Stimulated activated CD8-positive, alpha-beta memory T cell treated with anti-CD3 and anti-CD28 coated beads, Interleukin-12 subunit alpha, Interleukin-12 subunit beta, amount 100 ng/mL, for 24 hours (primary cell): Measurements from ENCODE around the gene VMP1.
"Not testable (repeated sequence)": the region's sequence is repeated elsewhere in the genome, so short reads cannot be mapped to it uniquely, and the experiment has no call there.

Experiments used
- DNase-seq: peaks from one replicate; pipeline ENCODE4 v3.0.0-alpha.2; 2020; ENCODE audit errors: extremely low read depth

The VMP1 gene

GRCh38 chr17:59753522-59754467 is 46.3 kb downstream of the VMP1 start:
- DNase-seq: no peak

GRCh38 chr17:59754552-59754951 is 47.1 kb downstream of the VMP1 start:
- DNase-seq: no peak

- DNase-seq: not testable (repeated sequence)
Measured at GRCh38 chr17:59755069-59755468, 47.6 kb downstream of the VMP1 start.

- DNase-seq: no peak
Measured at GRCh38 chr17:59756236-59756818, 48.9 kb downstream of the VMP1 start.

GRCh38 chr17:59757043-59757442 is 49.6 kb downstream of the VMP1 start:
- DNase-seq: no peak

- DNase-seq: no peak
Measured at GRCh38 chr17:59757470-59757869, 50.0 kb downstream of the VMP1 start.

- DNase-seq: no peak
Measured at GRCh38 chr17:59757881-59758385, 50.5 kb downstream of the VMP1 start.

GRCh38 chr17:59758998-59759651 is 51.7 kb downstream of the VMP1 start:
- DNase-seq: not testable (repeated sequence)

- no peak for DNase-seq
Measured at GRCh38 chr17:59760160-59760559, 52.7 kb downstream of the VMP1 start.

GRCh38 chr17:59761385-59762048 is 54.1 kb downstream of the VMP1 start:
- no peak for DNase-seq

- DNase-seq: no peak
Measured at GRCh38 chr17:59762049-59762823, 54.8 kb downstream of the VMP1 start.

GRCh38 chr17:59762824-59763374 is 55.4 kb downstream of the VMP1 start:
- no peak for DNase-seq

- no peak for DNase-seq
Measured at GRCh38 chr17:59763861-59764260, 56.4 kb downstream of the VMP1 start.

- DNase-seq: no peak
Measured at GRCh38 chr17:59764292-59764741, 56.9 kb downstream of the VMP1 start.

- no peak for DNase-seq
Measured at GRCh38 chr17:59765038-59765437, 57.6 kb downstream of the VMP1 start.

GRCh38 chr17:59766491-59766890 is 59.0 kb downstream of the VMP1 start:
- DNase-seq: no peak

- DNase-seq: no peak
Measured at GRCh38 chr17:59767176-59767575, 59.7 kb downstream of the VMP1 start.

GRCh38 chr17:59769887-59770286 is 62.4 kb downstream of the VMP1 start:
- no peak for DNase-seq

GRCh38 chr17:59771093-59771492 is 63.6 kb downstream of the VMP1 start:
- no peak for DNase-seq

- no peak for DNase-seq
Measured at GRCh38 chr17:59775786-59776350, 68.4 kb downstream of the VMP1 start.
